PC-3 (cell line): ENCODE data around the gene KCNQ1. TPM values are rescaled to one million over a fixed set of nuclear protein-coding genes. Genes with fewer than 3 reads are reported as not detected.
A peak's percentile ranks its signal among the peaks of the same experiment; 100 is the strongest.

Experiments used
- ATAC-seq: fragments of 200-7000 bp; cut with Tn5 transposase; 2 replicates; pipeline ENCODE4 v1.9.1; 2020; ENCODE audit warnings: mild to moderate bottlenecking, moderate library complexity
- BruUV-seq: library from RNA; stranded (reverse); fragments of 400-500 nt; replicated peaks from 2 replicates; lab custom pipeline; 2021; lab: Mats Ljungman, UMichigan
- CTCF ChIA-PET: fragments of 300-600 bp; sonication (Branson Sonifier 250); formaldehyde crosslinking; loops from one replicate; lab custom pipeline; 2022; ENCODE audit warnings: antibody characterized with exemption; lab: Charles Lee
- POLR2A ChIA-PET: fragments of 300-600 bp; sonication (Branson Sonifier 250); formaldehyde crosslinking; loops from one replicate; lab custom pipeline; 2022; ENCODE audit warnings: antibody characterized with exemption; ENCODE audit not compliant: unreplicated experiment; lab: Charles Lee
- DNase-seq: peaks from one replicate; pipeline ENCODE4 v3.0.0-alpha.2; 2015
- H2AFZ ChIP-seq: fragments of 300-600 bp; sonication (generic); 2 replicates; pipeline ENCODE4 v1.6.0; 2016; ENCODE audit warnings: antibody characterized with exemption, low read length
- H3F3A ChIP-seq: fragments of 300-600 bp; sonication (generic); one replicate; pipeline ENCODE4 v1.6.0; 2017; ENCODE audit warnings: antibody characterized with exemption, low read length, control low read depth, mild to moderate bottlenecking; ENCODE audit not compliant: unreplicated experiment
- H3K27ac ChIP-seq: fragments of 300-600 bp; sonication (generic); 2 replicates; pipeline ENCODE4 v1.5.1; 2016; ENCODE audit warnings: mild to moderate bottlenecking, low read length
- H3K27me3 ChIP-seq: fragments of 300-600 bp; sonication (generic); 2 replicates; pipeline ENCODE4 v1.6.1; 2016; ENCODE audit warnings: low read length, mixed read lengths
- H3K36me3 ChIP-seq: fragments of 300-600 bp; sonication (generic); 2 replicates; pipeline ENCODE4 v1.6.1; 2016; ENCODE audit warnings: low read depth, mixed run types, low read length, mixed read lengths
- H3K4me1 ChIP-seq: fragments of 300-600 bp; sonication (generic); 2 replicates; pipeline ENCODE4 v1.5.1; 2016; ENCODE audit warnings: low read length; ENCODE audit not compliant: insufficient read depth
- H3K4me2 ChIP-seq: fragments of 300-600 bp; sonication (generic); 2 replicates; pipeline ENCODE4 v1.6.0; 2016; ENCODE audit warnings: low read length
- H3K4me3 ChIP-seq: fragments of 300-600 bp; sonication (generic); 2 replicates; pipeline ENCODE4 v1.5.1; 2016; ENCODE audit warnings: mild to moderate bottlenecking, low read length, mixed read lengths
- H3K79me2 ChIP-seq: fragments of 300-600 bp; sonication (generic); 2 replicates; pipeline ENCODE4 v1.6.1; 2017; ENCODE audit warnings: low read length, mixed read lengths
- H3K9ac ChIP-seq: fragments of 300-600 bp; sonication (generic); 2 replicates; pipeline ENCODE4 v1.6.0; 2016; ENCODE audit warnings: mild to moderate bottlenecking, low read length
- H3K9me2 ChIP-seq: fragments of 300-600 bp; sonication (generic); replicated peaks from 2 replicates; pipeline ENCODE4 v1.6.1; 2016; ENCODE audit warnings: mixed run types, low read length, mixed read lengths
- H3K9me3 ChIP-seq: fragments of 300-600 bp; sonication (generic); 2 replicates; pipeline ENCODE4 v1.6.1; 2016; ENCODE audit warnings: low read length, mixed read lengths
- H4K20me1 ChIP-seq: fragments of 300-600 bp; sonication (generic); 2 replicates; pipeline ENCODE4 v1.6.1; 2016; ENCODE audit warnings: low read length, mixed read lengths
- CTCF ChIP-seq: fragments of 300-600 bp; sonication (generic); conservative IDR thresholded peaks from 2 replicates; pipeline ENCODE4 v1.5.1; 2017; ENCODE audit warnings: antibody characterized with exemption, low read depth, mild to moderate bottlenecking, low read length
- EZH2 ChIP-seq: fragments of 300-600 bp; sonication (generic); IDR thresholded peaks from one replicate; pipeline ENCODE4 v1.6.1; 2017; ENCODE audit warnings: antibody characterized with exemption, mild to moderate bottlenecking, low read length; ENCODE audit not compliant: unreplicated experiment
- EZH2phosphoT487 ChIP-seq: fragments of 300-600 bp; sonication (generic); IDR thresholded peaks from 2 replicates; pipeline ENCODE4 v1.6.1; 2018; ENCODE audit warnings: mild to moderate bottlenecking, antibody characterized with exemption, low read length, borderline replicate concordance
- intact Hi-C: fragments of 100-400 bp; cut with micrococcal nuclease; formaldehyde crosslinking; loops from 2 replicates; pipeline ENCODE4 v1.9.0; 2023
- total RNA-seq: library from RNA; depleted of rRNA; stranded (reverse); fragments of >200 nt; gene quantifications from 2 replicates; pipeline ENCODE4 v1.2.3, GENCODE V29; 2014

The KCNQ1 gene
- total RNA-seq, 1 experiment from 2014 or later = 0.40 TPM

- TF ChIP-seq EZH2 (no peak), CTCF (no peak), EZH2phosphoT487 (no peak)
- POLR2A ChIA-PET = no interaction called here
Observed at GRCh38 chr11:2443406-2443805, 1.4 kb upstream of the KCNQ1 start.

GRCh38 chr11:2443881-2444820 lies 657 bp upstream of the KCNQ1 start, which contains the start of gene TRPM5:
Gene TRPM5, minus strand, starts transcription at chr11:2444514. Its CDS starts 21,478 bp downstream, at chr11:2423036.
- ChIA-PET CTCF (no interaction called here), POLR2A (no interaction called here)
- H3K27me3 ChIP-seq = peaks cover 7% of the 10 kb centered on the region; the same call in 1 of the 2 replicates
- no peak within 1 kb of the TSS for H3K27ac ChIP-seq
- no peaks in the 10 kb centered on the region for H3K9me2 ChIP-seq
- H3K4me1 ChIP-seq = no peaks in the 10 kb centered on the region
- H3K9ac ChIP-seq = no peak within 1 kb of the TSS
- no peaks in the 10 kb centered on the region for H3K79me2 ChIP-seq
- H3K36me3 ChIP-seq = no peaks in the 10 kb centered on the region
- peak within 1 kb of the TSS; percentile 69 for H3K4me2 ChIP-seq
- no peak for TF ChIP-seq CTCF
- TF ChIP-seq EZH2 = no peak
- no peak for TF ChIP-seq EZH2phosphoT487
- peak within 1 kb of the TSS; percentile 50; the same call in 1 of the 2 replicates for H3K4me3 ChIP-seq
- no peaks in the 10 kb centered on the region for H3F3A ChIP-seq
- no peaks in the 10 kb centered on the region for H4K20me1 ChIP-seq
- H3K9me3 ChIP-seq = no peaks in the 10 kb centered on the region
- DNase-seq = no peak
- intact Hi-C loops = no loop called here
- ATAC-seq = no peak
- BruUV-seq = no TSS peak
- H2AFZ ChIP-seq = no peak within 1 kb of the TSS

More at GRCh38 chr11:2443406-2443805, 1.4 kb upstream of the KCNQ1 start:
- no TSS peak for BruUV-seq
- Histone ChIP-seq H3K4me3 (no peak overlapping the region), H3K36me3 (no peaks in the 10 kb centered on the region), H3K4me1 (no peaks in the 10 kb centered on the region), H3K4me2 (no peak overlapping the region), H4K20me1 (no peaks in the 10 kb centered on the region), H3F3A (no peaks in the 10 kb centered on the region), H3K9ac (no peak overlapping the region), H3K27me3 (peaks cover 7% of the 10 kb centered on the region; the same call in 1 of the 2 replicates), H3K9me3 (no peaks in the 10 kb centered on the region), H3K9me2 (no peaks in the 10 kb centered on the region), H2AFZ (no peak overlapping the region), H3K79me2 (no peaks in the 10 kb centered on the region), H3K27ac (no peak overlapping the region)
- DNase-seq (no peak), ATAC-seq (no peak)
- intact Hi-C loops = no loop called here
- CTCF ChIA-PET = no interaction called here
